ENCODE data around the gene FAP.

The FAP gene, protein sequence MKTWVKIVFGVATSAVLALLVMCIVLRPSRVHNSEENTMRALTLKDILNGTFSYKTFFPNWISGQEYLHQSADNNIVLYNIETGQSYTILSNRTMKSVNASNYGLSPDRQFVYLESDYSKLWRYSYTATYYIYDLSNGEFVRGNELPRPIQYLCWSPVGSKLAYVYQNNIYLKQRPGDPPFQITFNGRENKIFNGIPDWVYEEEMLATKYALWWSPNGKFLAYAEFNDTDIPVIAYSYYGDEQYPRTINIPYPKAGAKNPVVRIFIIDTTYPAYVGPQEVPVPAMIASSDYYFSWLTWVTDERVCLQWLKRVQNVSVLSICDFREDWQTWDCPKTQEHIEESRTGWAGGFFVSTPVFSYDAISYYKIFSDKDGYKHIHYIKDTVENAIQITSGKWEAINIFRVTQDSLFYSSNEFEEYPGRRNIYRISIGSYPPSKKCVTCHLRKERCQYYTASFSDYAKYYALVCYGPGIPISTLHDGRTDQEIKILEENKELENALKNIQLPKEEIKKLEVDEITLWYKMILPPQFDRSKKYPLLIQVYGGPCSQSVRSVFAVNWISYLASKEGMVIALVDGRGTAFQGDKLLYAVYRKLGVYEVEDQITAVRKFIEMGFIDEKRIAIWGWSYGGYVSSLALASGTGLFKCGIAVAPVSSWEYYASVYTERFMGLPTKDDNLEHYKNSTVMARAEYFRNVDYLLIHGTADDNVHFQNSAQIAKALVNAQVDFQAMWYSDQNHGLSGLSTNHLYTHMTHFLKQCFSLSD

DNA sequence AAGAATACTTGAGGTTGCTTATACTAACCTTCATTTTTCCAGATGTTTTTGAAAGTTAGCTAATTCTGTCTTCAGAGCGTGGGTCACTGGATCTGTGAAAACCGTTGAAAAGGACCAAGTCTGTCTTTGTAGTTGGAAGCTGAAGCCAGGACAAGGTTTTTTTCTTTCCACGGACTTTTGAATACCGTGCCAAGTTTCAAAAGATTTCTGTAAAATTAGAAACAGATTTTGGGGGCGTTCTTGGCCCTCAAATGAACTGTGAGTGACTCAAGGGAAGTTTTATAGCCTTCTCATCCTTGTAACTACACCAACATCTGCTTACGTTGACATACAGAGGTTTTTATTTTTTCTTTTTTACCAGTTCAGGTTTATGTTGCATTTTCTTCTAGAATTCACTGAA lies at the start of gene FAP:
Gene FAP (minus strand): TSS at position 152 of the 400 bp plus-strand sequence. CDS start 118 bp downstream, at position 34.
- no peak for ATAC-seq

DNA sequence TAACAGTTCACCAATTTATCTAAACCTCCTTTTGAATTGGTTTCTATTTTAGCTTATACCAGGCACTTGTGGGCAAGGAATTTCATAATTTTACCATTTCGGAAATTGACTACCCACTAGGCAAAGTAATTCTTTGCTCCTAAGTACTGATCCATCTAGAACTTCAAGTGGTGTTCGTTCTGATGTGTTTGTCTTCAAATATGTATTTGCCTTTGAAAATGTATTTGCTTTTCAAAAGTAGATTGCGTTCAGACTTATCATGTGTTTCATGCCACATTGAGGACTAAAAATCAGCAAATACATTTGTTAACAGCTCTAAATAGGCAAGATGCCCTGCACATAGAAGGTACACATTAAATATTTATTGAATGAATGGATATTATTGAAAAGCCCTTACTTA lies 48.5 kb upstream of the FAP start:
- no peak for ATAC-seq

DNA sequence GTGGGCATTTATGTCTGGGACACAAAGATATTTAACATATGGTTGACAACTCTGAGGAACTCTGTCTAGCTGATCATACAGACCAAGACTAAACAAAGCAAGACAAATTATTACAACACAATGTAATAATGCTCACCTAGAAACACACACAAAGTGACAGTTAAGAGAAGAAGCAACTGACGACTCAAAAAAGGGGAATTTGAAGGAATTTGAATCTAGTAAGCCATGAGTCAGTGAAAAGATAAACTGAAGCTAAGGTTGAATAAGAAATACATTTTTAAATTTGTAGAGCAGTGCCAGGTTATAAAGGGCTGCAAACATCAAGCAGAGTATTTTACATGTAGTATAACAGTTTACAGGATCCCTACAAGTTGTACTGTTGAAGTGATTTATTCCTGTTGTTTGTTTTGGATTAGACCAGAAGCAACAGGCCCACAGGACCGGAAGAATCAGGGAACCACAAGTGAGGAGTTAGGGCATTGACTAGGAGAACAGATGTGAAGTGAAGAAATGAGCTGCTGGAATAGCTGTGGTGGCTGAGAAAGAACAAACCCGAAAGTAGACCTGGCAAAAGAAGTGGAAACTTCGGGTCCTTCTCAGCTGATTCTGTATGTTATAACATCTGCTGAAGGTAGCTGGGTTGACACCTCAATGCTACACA lies 39.6 kb upstream of the FAP start:
- no peak for ATAC-seq

DNA sequence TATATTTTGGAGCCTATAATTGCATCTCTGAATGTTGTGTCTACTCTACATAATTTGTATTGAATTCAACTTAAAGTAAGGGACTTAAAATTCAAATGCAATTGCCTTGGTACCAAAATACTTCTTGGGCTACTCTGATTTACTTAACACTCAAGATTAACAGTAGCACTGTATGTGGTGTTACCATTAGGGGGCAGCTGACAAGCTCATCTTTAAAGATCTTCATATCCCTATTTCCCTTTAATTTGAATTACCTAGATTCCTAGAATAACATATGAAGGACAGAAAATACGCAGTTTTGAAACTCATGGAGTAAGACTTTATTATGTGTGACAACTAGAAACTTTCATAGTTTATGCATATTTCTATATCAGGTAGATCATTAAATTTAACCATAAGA lies 37.4 kb upstream of the FAP start:
- ATAC-seq, result no peak

DNA sequence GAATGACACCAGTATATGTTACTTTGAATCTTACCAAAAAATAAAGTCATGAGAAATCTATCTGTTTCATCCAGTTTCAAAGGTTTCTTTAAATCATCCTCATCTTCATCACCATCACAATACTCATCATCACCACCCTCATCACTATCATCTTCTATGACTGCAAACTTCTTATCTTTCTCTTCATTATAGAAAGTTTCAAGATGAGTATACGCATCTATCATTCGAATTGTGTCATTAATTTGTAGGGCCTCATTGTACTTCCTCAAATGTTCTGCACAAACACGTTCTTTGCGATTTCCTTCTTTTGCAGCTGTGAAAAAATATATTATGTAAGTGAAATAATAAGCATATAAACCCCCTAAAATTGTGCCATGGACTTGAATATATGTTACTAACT lies 34.1 kb upstream of the FAP start:
- ATAC-seq, result peak; percentile 71

DNA sequence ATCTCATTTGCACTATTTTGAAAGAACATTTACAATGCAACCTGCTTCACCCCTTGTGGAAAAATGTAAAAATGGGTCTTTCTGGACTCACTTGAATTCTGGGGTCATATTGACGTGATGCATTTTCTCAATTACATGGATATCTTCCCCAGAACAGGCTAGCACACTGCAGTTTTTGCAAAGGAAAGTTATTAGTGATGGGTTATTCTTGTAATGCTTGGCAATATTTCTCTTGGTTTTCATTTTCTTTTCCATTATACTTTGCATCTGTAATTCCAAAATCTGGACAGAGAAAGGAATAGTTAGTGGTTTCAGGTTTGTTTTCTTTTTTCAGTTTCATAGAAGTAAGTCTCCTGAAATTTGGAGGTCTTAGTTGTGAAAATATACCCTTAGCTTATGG lies 24.8 kb upstream of the FAP start:
- ATAC-seq, result no peak

DNA sequence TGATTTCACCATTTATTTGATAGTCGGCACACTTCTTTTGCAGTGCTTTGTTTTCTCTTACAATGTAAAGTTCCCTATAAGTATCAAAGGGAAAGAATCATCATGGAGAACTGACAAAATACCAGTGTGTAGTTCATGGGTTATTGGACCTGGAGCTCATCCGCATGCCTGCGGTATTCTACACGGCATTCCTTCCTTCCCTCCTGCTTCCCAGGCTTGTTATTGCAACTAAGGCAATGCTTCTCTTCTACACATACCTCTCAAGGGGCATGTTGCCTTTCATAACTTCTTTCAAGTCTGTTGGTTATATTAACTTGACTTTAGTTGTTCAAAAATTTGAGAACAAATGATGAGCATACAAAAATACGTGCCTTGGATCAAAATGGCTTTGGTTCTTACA lies 24.3 kb upstream of the FAP start:
- ATAC-seq, result no peak

DNA sequence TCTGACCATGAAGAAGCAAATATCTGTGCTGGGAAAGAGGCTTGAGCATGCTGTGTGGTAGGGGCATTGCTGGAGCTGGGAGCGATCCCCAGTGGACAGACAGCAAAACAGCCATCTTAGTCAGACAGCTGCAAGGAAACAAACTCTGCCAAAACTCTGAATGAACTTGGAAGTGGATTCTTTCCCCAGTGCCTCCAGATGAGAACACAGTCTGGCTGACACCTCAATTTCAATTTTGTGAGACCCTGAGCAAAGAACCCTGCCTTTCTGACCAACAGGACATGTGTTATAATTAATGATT lies 23.2 kb upstream of the FAP start:
- no peak for ATAC-seq

DNA sequence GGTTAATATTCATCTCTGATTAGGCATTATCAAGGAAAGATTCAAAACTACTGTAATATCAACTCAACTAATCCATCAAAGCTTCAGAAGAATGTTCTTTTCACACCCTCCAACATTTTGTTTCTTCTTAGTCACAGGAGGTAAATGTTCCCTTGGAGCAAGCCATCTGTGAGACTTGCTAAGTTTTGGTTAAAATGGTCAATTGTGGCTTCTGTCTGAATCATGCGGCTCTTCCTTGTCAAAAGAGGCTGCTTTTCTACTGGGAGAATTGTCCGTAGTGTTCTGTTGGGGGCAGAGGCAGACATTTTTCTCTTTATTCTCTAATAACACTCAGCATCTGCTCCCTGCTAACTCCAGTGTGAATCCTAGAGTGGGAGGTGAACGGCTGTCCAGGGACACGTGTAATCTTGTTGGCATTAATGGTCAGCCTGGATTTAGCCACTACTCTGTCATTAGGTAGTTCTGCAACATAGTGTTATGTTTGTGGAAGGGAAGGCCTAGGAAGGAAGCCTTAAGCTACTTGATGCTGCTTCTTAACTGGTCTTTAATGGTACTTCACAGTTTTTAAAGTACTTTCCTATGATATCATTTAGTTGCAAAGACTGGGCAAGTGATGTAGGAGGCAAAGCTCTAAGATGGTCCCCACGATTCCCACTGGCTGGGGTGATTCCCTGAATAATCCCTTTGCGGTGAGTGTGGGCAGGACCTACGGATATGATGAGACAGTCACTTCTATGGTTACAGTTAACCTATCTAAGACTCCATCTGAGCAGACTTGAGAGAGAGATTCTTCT lies 22.6 kb upstream of the FAP start:
- ATAC-seq, result no peak

DNA sequence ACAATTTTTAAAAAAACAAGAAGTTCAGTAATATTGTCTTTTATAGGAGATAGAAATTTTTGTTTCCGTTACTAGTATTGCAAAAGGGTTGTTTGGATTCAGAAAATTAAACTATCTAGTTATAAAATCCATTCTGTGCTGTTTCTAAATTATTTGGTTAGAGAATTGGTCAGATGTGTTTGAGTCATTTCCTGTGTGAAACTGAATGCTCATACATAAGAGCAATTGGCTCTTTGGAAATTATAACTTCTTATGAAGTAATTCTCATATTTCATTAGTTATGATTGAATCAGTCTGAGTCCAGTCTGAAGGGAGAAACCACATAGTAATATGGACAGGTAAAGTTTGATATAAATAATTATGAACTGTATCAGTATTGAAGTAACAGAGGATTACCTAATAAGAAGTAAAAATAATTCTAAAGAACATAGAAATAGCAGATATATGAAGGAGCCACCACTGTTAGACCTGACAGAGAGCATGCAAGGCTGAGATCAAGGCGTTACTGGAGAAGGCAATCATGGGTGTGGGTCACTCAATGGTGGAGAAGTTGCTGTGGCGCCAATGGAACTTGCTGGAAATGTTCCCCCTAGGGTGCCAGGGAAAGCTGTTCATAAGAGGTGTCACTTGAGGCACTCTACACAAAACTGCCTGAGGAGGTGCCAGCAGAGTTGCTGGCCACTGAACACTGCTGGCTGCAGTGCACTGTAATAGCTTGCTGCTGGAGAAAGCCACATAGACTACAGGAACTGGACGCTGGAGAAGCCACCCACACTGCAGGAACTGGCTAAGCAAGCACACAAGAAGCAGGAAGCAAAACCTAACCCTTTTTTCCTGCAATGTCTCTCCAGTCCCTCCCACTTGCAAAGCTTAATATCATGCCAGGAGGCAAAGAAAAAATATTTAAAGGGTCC lies 18.0 kb upstream of the FAP start:
- ATAC-seq, result peak; percentile 61 to 74

DNA sequence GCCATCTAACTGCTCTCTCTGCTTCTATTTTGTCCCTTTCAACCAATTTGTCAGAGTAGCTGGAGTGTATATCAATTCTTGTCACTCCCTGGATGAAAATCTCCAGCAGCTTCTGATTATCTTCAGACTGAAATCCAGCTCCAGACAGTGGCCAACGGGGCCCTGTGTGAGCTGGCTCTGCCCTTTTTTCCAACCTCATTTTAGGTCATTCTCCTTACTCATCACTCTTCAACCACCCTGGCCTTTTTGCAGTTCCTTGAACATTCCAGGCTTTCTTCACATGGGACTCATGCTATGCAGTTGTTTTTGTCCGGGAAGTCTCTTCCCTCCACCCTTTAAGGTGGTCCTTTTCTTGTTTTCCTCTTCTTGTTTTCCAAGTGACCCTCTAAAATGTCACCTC lies 15.4 kb upstream of the FAP start:
- no peak for ATAC-seq

DNA sequence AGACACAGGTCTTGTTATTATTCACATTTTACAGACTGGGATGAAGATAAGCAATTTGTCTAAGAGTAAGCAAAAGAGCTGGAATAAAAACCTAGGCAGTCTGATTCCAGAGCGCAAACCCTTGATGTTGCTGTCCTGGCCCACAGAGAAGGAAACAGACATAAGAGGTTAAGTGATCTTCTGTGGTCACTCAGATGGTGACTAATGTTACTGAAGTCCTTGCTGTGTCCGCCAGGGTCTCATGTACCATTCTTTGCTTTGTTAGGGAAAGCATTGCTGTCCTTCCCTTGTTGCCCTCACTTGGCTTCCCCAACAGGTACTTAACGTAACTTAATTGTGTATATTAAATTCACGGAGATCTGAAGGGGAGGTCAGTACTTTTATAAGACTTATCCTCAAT lies 14.9 kb upstream of the FAP start:
- ATAC-seq, result no peak

DNA sequence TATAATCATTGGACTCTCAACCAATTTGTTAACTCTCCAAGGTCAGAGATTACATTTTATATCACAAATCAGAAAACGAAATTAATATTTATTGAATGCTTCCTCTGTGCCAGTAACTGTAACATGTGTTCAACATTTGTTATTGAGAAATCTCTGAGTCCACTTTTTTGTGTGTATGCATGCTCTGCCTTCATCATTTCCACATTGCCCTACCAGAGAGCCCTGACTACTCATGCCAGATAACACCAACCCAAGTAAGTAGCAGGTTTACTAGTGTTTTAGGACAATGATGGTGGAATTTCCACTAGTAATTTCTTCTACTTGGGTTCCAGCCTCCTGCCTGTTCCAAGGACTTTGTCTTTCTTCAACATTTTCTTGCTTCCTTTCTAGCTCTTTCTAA lies 14.2 kb upstream of the FAP start:
- ATAC-seq, result no peak

DNA sequence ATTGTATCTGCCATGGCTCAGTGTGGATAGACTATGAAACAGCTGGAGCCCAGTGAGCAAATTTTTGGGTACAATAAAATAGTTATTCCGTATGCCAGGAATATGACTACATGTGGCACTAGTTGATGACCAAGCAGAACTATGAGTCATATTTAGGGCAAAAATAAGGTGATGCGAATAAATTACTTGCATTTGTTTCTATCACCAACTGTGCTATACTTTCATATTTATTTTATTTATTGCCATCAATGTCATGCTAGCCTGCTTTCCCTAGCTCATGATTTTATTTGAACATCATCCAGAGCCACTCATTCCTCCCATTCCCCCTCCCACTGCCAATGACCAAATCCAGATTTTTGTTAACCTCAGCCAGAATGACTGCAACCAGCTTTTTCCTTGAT lies 13.3 kb upstream of the FAP start:
- ATAC-seq, result no peak

DNA sequence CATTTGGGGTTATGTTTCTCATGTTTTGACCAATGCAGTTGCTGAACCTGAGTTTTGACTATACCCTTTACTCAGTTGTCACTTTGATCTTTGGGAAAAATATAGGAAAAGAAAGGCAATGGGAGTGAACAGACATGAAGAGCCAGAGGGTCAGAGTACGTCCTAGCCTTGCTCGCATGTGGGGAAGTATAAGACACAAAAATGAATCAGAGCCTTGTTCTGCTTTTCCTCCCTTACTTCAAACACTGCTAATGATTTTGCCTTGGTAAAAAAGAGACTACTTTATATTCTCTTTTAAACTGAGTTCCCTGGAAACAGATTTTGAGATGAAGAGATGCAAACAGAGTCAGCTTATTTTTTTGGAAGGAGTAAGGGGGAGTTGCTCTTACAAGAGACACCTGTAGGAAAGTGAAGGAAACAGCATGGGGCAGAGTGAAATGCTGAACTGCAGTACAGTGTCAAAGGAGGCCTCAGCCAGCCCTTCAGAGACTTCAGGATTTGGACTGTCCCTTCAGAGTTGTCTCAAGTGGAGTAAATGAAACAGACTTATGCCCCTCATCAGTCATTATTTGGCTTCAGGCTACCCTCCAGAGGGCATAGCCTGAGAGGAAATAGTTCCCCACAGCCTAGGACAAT lies 11.1 kb upstream of the FAP start:
- no peak for ATAC-seq

DNA sequence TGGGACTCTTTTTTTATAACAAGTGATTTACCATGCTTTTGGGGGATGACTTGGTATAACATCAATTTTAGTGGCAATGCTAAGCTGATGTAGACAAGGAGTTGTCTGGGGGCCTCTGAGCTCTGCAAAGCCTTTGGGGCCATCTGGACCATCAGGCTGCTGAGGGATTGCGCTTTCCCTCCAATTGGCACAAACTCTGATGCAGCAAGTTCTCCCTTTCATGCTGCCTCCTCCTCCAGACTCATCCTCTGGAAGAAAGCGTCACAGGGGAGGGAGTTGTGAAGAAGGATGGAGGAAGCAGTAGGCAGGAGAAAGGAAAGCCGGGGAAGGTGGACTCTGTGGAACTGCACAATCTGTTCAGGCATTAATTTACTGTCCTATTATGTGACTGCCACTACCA lies 10.2 kb upstream of the FAP start:
- ATAC-seq, result no peak

DNA sequence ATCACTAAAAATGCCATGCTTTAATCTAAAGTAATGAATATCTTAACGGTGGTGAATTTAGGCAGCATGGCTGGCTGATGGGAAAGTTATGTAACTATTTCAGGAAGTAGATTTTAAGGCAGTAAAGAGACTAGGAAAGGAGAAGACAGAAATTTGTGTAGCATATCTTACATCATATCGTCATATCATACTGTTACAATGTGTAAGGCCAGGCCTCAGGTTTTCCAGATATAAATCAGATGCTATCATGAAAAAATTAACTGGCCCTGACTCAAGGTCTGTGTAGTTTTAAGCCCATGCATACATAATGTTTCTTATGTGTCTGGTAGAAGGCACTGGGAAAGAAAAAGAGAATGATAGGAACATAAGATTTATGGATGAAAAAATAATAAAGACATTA lies 8.9 kb upstream of the FAP start:
- no peak for ATAC-seq

DNA sequence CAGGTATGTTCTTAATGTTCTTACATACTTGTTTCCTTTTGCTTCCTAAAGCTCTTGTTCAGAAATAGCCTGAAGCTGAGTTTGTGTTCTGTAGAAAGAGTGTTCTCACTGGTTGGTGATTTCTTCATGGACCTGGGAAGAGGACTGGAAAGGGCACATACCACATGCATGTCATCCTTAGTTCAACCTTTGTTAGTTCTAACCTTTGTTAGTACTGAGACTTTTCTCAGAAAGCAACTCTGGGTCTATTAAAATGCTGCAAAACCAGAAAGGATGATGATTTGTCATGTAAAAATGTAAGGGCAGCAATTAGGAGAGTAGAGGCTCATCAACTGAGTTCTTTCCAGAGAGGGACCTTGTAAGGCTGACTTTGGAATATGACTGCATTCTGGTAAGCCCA lies 2.5 kb upstream of the FAP start:
- ATAC-seq, result no peak

DNA sequence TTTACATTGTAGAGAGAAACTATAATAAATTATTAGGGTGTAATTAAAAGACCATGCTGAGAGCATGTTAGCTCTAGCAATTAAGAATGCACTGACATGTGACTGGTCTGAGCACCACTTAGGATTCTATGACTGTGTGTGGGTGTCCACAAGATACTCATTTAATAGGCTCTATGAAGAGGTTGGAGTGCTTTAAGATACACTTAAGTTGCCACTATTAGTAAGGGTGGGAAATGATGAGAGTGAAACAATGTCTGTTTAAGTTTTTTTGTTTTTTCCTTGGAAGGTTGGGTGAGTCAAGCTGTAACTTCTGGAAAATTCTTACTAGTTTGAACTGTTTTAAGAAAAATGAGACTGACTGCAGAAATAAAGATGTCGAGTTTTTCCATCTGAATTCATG lies 1.8 kb upstream of the FAP start:
- no peak for ATAC-seq

DNA sequence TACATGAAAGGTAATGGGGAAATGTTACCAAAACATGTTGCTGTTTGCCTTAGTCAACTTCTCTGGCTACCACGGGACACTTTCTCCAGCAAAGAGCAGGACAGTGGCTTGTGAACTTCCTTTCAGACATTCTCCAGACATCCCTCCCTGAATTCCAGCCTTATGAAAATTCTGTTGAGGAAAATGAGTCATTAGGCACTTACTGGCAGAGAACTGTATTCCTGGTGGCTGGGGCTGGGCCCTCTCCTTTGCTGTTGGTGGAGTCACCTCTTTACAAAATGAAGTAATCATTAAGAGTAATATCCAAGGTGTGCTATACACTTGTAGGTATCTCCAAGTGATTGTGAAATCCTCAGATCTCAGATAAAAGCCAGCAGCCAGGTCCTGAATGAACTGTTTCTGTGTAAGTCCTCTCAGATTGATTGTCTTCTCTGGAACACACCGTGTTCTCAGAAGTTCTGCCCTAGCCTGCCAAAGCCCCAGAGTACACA lies 1.3 kb upstream of the FAP start:
- ATAC-seq, result no peak

DNA sequence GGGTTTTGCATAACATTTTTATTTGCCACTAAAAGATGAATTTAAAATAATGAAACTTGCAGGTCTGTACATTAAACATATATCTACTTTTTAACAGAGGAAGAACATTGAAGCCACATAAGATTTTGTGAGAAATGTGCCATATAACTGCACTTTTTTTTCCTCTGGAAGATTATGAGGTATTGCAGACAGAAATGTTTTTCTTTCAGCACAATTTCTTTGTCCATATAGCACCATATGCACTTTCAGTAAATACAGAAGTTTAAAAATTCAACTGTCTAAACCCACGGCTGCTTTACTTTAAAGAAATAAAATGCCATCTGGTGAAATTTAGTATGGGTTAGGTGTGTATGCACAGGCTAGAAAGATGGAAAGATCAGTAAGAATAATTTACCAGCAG lies 470 bp upstream of the FAP start:
- ATAC-seq, result no peak

Data from activated CD4-positive, CD25-positive, alpha-beta regulatory T cell treated with anti-CD3 and anti-CD28 coated beads, Interleukin-2, amount 50 U/mL, for 24 hours (primary cell).